GM23338 (cell line): Measurements from ENCODE around the gene MRPL27. TPM values are rescaled to one million over a fixed set of nuclear protein-coding genes. Genes with fewer than 3 reads are reported as not detected.

Experiments used
- ATAC-seq: fragments of 200-7000 bp; cut with Tn5 transposase; 3 replicates; pipeline ENCODE4 v1.9.1; 2020
- DNase-seq: peaks from one replicate; pipeline ENCODE4 v3.0.0-alpha.2; 2015; ENCODE audit warnings: low spot score
- H2AFZ ChIP-seq: fragments of 200-600 bp; sonication (generic); 2 replicates; pipeline ENCODE4 v1.8.0; 2016; ENCODE audit warnings: antibody characterized with exemption, mild to moderate bottlenecking, moderate library complexity
- H3F3A ChIP-seq: fragments of 200-600 bp; sonication (generic); replicated peaks from 2 replicates; pipeline ENCODE4 v1.8.0; 2017; ENCODE audit warnings: antibody characterized with exemption, mixed run types, low read depth
- H3K27ac ChIP-seq: fragments of 200-600 bp; sonication (generic); 2 replicates; pipeline ENCODE4 v1.6.1; 2016; ENCODE audit warnings: low read depth
- H3K27me3 ChIP-seq: fragments of 200-600 bp; sonication (generic); 2 replicates; pipeline ENCODE4 v1.8.0; 2016; ENCODE audit warnings: mild to moderate bottlenecking, mixed run types, moderate library complexity; ENCODE audit not compliant: insufficient read depth
- H3K36me3 ChIP-seq: fragments of 200-600 bp; sonication (generic); 2 replicates; pipeline ENCODE4 v1.8.0; 2016; ENCODE audit warnings: mild to moderate bottlenecking; ENCODE audit not compliant: insufficient read depth
- H3K4me1 ChIP-seq: fragments of 200-600 bp; sonication (generic); 2 replicates; pipeline ENCODE4 v1.8.0; 2016; ENCODE audit warnings: mild to moderate bottlenecking, moderate library complexity; ENCODE audit not compliant: insufficient read depth
- H3K4me2 ChIP-seq: fragments of 200-600 bp; sonication (generic); 2 replicates; pipeline ENCODE4 v1.7.1; 2017; ENCODE audit warnings: mixed run types
- H3K4me3 ChIP-seq: fragments of 200-600 bp; sonication (generic); 2 replicates; pipeline ENCODE4 v1.6.1; 2016; ENCODE audit warnings: mixed run types
- H3K79me2 ChIP-seq: fragments of 200-600 bp; sonication (generic); replicated peaks from 2 replicates; pipeline ENCODE4 v1.8.0; 2017; ENCODE audit warnings: mild to moderate bottlenecking; ENCODE audit not compliant: insufficient read depth
- H3K9me2 ChIP-seq: fragments of 200-600 bp; sonication (generic); 2 replicates; pipeline ENCODE4 v1.8.0; 2017; ENCODE audit not compliant: insufficient read depth
- H4K20me1 ChIP-seq: fragments of 200-600 bp; sonication (generic); replicated peaks from 2 replicates; pipeline ENCODE4 v1.8.0; 2017; ENCODE audit warnings: mild to moderate bottlenecking; ENCODE audit not compliant: insufficient read depth
- H3K27ac Mint-ChIP-seq: 2 replicates; pipeline ENCODE4 v1.8.0; 2020; ENCODE audit warnings: inconsistent platforms, mild to moderate bottlenecking, moderate library complexity, mixed read lengths
- H3K27me3 Mint-ChIP-seq: 3 replicates; pipeline ENCODE4 v1.8.0; 2022; ENCODE audit warnings: low read depth, mild to moderate bottlenecking, moderate library complexity, mixed read lengths, inconsistent platforms; ENCODE audit not compliant: insufficient read depth, poor library complexity
- H3K36me3 Mint-ChIP-seq: 3 replicates; pipeline ENCODE4 v1.8.0; 2021; ENCODE audit warnings: low read depth, mild to moderate bottlenecking, inconsistent platforms, moderate library complexity, mixed read lengths
- H3K4me1 Mint-ChIP-seq: 3 replicates; pipeline ENCODE4 v1.8.0; 2020; ENCODE audit warnings: mild to moderate bottlenecking, inconsistent platforms, mixed read lengths
- H3K4me3 Mint-ChIP-seq: 3 replicates; pipeline ENCODE4 v1.8.0; 2021; ENCODE audit warnings: moderate library complexity, mild to moderate bottlenecking, inconsistent platforms, mixed read lengths
- H3K9me3 Mint-ChIP-seq: 3 replicates; pipeline ENCODE4 v1.8.0; 2020; ENCODE audit warnings: moderate library complexity, mild to moderate bottlenecking, inconsistent platforms, mixed read lengths
- NANOG ChIP-seq: IDR thresholded peaks from 2 replicates; pipeline ENCODE4 v1.6.1; 2016; ENCODE audit warnings: antibody characterized with exemption, borderline replicate concordance
- POLR2AphosphoS5 ChIP-seq: IDR thresholded peaks from 2 replicates; pipeline ENCODE4 v1.6.1; 2016; ENCODE audit warnings: antibody characterized with exemption, low read depth
- ZNF331 ChIP-seq: fragments of 250-450 bp; sonication (Bioruptor Pico); IDR thresholded peaks from 2 replicates; pipeline ENCODE4 v1.5.0; 2020; ENCODE audit warnings: low read depth, mild to moderate bottlenecking, moderate library complexity
- polyA plus RNA-seq: library from polyadenylated mRNA; unstranded; fragments of >200 nt; fragmentation: Nextera tagmentation; extraction: Ambion mirVana; gene quantifications from 2 replicates; pipeline ENCODE4 v1.2.1, GENCODE V29; 2016
- total RNA-seq: library from RNA; depleted of rRNA; stranded (reverse); fragments of >200 nt; shearing (Covaris generic); gene quantifications from 2 replicates; pipeline ENCODE4 v1.2.3, GENCODE V29; 2014
- TF ChIP-seq, protein P1 (sequence below): fragments of 250-450 bp; sonication (Bioruptor Pico); IDR thresholded peaks from 2 replicates; pipeline ENCODE4 v1.5.0; 2020; ENCODE audit warnings: mild to moderate bottlenecking, moderate library complexity
- TF ChIP-seq, protein P2 (sequence below), 2 experiments: fragments of 200-600 bp in 1 of 2; sonication (generic) in 1 of 2; conservative IDR thresholded peaks; 2 replicates each; pipeline versions ENCODE4 v1.5.1 to v1.6.1; 2016 to 2017; ENCODE audit warnings: antibody characterized with exemption in 2 of 2, low read depth in 2 of 2, mild to moderate bottlenecking in 2 of 2, moderate library complexity in 1 of 2

The MRPL27 gene
- total and polyA plus RNA-seq, 2 experiments from 2014 or later, result 74.3 to 227 TPM

DNA sequence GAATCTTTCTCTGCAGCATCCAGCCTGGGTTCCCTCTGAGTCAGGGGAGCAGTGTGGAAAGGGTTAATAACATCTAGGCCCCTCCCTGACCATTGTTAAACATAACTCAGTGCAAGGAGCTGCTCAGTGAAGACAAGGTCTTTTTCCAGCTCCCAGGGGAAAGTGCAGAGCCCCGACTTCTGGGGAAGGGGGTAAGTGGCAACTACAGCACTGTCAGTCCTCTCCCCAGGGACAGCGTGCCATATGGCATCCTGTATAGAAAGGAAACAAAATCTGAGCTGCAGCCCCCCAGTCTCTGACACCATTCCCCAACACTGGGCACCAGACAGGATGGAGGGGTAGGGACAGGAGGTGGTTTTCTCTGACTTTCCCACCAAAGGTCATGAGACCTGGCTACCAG is 7.8 kb downstream of the MRPL27 start (continued):
- TF ChIP-seq, protein P1, sequence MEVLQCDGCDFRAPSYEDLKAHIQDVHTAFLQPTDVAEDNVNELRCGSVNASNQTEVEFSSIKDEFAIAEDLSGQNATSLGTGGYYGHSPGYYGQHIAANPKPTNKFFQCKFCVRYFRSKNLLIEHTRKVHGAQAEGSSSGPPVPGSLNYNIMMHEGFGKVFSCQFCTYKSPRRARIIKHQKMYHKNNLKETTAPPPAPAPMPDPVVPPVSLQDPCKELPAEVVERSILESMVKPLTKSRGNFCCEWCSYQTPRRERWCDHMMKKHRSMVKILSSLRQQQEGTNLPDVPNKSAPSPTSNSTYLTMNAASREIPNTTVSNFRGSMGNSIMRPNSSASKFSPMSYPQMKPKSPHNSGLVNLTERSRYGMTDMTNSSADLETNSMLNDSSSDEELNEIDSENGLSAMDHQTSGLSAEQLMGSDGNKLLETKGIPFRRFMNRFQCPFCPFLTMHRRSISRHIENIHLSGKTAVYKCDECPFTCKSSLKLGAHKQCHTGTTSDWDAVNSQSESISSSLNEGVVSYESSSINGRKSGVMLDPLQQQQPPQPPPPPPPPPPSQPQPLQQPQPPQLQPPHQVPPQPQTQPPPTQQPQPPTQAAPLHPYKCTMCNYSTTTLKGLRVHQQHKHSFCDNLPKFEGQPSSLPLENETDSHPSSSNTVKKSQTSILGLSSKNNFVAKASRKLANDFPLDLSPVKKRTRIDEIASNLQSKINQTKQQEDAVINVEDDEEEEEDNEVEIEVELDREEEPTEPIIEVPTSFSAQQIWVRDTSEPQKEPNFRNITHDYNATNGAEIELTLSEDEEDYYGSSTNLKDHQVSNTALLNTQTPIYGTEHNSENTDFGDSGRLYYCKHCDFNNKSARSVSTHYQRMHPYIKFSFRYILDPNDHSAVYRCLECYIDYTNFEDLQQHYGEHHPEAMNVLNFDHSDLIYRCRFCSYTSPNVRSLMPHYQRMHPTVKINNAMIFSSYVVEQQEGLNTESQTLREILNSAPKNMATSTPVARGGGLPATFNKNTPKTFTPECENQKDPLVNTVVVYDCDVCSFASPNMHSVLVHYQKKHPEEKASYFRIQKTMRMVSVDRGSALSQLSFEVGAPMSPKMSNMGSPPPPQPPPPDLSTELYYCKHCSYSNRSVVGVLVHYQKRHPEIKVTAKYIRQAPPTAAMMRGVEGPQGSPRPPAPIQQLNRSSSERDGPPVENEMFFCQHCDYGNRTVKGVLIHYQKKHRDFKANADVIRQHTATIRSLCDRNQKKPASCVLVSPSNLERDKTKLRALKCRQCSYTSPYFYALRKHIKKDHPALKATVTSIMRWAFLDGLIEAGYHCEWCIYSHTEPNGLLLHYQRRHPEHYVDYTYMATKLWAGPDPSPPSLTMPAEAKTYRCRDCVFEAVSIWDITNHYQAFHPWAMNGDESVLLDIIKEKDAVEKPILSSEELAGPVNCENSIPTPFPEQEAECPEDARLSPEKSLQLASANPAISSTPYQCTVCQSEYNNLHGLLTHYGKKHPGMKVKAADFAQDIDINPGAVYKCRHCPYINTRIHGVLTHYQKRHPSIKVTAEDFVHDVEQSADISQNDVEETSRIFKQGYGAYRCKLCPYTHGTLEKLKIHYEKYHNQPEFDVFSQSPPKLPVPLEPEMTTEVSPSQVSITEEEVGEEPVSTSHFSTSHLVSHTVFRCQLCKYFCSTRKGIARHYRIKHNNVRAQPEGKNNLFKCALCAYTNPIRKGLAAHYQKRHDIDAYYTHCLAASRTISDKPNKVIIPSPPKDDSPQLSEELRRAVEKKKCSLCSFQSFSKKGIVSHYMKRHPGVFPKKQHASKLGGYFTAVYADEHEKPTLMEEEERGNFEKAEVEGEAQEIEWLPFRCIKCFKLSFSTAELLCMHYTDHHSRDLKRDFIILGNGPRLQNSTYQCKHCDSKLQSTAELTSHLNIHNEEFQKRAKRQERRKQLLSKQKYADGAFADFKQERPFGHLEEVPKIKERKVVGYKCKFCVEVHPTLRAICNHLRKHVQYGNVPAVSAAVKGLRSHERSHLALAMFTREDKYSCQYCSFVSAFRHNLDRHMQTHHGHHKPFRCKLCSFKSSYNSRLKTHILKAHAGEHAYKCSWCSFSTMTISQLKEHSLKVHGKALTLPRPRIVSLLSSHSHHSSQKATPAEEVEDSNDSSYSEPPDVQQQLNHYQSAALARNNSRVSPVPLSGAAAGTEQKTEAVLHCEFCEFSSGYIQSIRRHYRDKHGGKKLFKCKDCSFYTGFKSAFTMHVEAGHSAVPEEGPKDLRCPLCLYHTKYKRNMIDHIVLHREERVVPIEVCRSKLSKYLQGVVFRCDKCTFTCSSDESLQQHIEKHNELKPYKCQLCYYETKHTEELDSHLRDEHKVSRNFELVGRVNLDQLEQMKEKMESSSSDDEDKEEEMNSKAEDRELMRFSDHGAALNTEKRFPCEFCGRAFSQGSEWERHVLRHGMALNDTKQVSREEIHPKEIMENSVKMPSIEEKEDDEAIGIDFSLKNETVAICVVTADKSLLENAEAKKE (CRISPR knock-in tag), result no peak
- no peak for TF ChIP-seq ZNF331 (CRISPR knock-in tag)
- no peak for TF ChIP-seq POLR2AphosphoS5

DNA sequence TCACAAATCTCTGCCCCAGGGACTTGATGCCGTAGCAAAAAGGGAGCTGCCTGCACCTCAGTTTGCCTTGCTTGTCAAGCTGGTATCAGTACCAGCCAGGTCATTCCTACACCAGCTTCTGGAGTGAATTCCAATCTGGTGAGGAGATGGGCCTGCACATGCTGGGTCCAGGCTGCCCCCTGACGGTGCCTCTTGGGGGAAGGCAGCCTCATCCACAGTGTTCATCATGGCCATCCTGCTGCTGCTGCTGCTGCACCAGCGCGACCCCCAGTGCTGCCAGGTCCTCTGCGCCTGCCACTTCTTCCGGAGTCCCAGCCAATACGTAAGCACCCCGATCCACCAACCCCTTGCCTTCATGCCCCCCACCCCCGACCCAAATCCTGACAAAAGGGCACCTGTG is 8.3 kb downstream of the MRPL27 start:
- Mint-ChIP-seq H3K36me3 (peaks cover 28% of the 10 kb centered on the region), H3K27ac (peak overlapping the region; percentile 90), H3K4me1 (peaks cover 35% of the 10 kb centered on the region), H3K4me3 (no peak overlapping the region), H3K27me3 (peaks cover 12% of the 10 kb centered on the region), H3K9me3 (no peaks in the 10 kb centered on the region; the same call in 2 of the 3 replicates)
- no peaks in the 10 kb centered on the region for H3K79me2 ChIP-seq
- H3K4me3 ChIP-seq, result no peak overlapping the region
- TF ChIP-seq, protein P2, sequence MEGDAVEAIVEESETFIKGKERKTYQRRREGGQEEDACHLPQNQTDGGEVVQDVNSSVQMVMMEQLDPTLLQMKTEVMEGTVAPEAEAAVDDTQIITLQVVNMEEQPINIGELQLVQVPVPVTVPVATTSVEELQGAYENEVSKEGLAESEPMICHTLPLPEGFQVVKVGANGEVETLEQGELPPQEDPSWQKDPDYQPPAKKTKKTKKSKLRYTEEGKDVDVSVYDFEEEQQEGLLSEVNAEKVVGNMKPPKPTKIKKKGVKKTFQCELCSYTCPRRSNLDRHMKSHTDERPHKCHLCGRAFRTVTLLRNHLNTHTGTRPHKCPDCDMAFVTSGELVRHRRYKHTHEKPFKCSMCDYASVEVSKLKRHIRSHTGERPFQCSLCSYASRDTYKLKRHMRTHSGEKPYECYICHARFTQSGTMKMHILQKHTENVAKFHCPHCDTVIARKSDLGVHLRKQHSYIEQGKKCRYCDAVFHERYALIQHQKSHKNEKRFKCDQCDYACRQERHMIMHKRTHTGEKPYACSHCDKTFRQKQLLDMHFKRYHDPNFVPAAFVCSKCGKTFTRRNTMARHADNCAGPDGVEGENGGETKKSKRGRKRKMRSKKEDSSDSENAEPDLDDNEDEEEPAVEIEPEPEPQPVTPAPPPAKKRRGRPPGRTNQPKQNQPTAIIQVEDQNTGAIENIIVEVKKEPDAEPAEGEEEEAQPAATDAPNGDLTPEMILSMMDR (conservative IDR thresholded peaks at IDR 0.05; ENCODE audit: low read depth in 2 of 2), result peak in 1 of 2 experiments; percentile 45; a peak in 3 of 4 replicates
- no peak for TF ChIP-seq NANOG
- peak; percentile 15 for ATAC-seq
- H3K36me3 ChIP-seq, result peaks cover 16% of the 10 kb centered on the region; the same call in 1 of the 2 replicates
- H3K27ac ChIP-seq, result 0 out of 2 replicates have a peak overlapping the region, but pooled peaks have one; percentile 59
- H3K27me3 ChIP-seq, result no peaks in the 10 kb centered on the region
- H3K4me1 ChIP-seq, result peaks cover 19% of the 10 kb centered on the region
- peaks cover 9% of the 10 kb centered on the region for H4K20me1 ChIP-seq
- no peaks in the 10 kb centered on the region for H3F3A ChIP-seq
- no peak overlapping the region for H2AFZ ChIP-seq
- H3K9me2 ChIP-seq, result no peaks in the 10 kb centered on the region
- H3K4me2 ChIP-seq, result no peak overlapping the region
- DNase-seq, result peak; percentile 60
